Hepatocyte (in vitro differentiated cells): ENCODE data around the gene LBP. TPM values are rescaled to one million over a fixed set of nuclear protein-coding genes. Genes with fewer than 3 reads are reported as not detected.

Source experiments
- DNase-seq: peaks from one replicate; pipeline ENCODE4 v3.0.0-alpha.2; 2016; ENCODE audit warnings: low spot score
- H2AFZ ChIP-seq: fragments of 200-600 bp; sonication (generic); 2 replicates; pipeline ENCODE4 v1.6.0; 2016; ENCODE audit warnings: antibody characterized with exemption, mild to moderate bottlenecking
- H3K27ac ChIP-seq: fragments of 200-600 bp; sonication (generic); 2 replicates; pipeline ENCODE4 v1.5.1; 2016; ENCODE audit warnings: mild to moderate bottlenecking
- H3K27me3 ChIP-seq: fragments of 200-600 bp; sonication (generic); 2 replicates; pipeline ENCODE4 v1.6.1; 2016
- H3K36me3 ChIP-seq: fragments of 200-600 bp; sonication (generic); replicated peaks from 2 replicates; pipeline ENCODE4 v1.5.1; 2016; ENCODE audit warnings: low read depth; ENCODE audit not compliant: insufficient read depth
- H3K4me1 ChIP-seq: fragments of 200-600 bp; sonication (generic); 2 replicates; pipeline ENCODE4 v1.5.1; 2016; ENCODE audit warnings: mild to moderate bottlenecking, moderate library complexity; ENCODE audit not compliant: insufficient read depth
- H3K4me2 ChIP-seq: fragments of 200-600 bp; sonication (generic); 2 replicates; pipeline ENCODE4 v1.6.0; 2016
- H3K4me3 ChIP-seq: fragments of 200-600 bp; sonication (generic); 2 replicates; pipeline ENCODE4 v1.5.1; 2016; ENCODE audit warnings: mild to moderate bottlenecking
- H3K79me2 ChIP-seq: fragments of 200-600 bp; sonication (generic); 2 replicates; pipeline ENCODE4 v1.6.0; 2017; ENCODE audit warnings: mild to moderate bottlenecking
- H3K9me2 ChIP-seq: fragments of 200-600 bp; sonication (generic); replicated peaks from 2 replicates; pipeline ENCODE4 v1.6.0; 2017; ENCODE audit warnings: mild to moderate bottlenecking; ENCODE audit not compliant: insufficient read depth
- H3K9me3 ChIP-seq: fragments of 200-600 bp; sonication (generic); 2 replicates; pipeline ENCODE4 v1.5.1; 2016; ENCODE audit warnings: low read depth, mild to moderate bottlenecking
- H4K20me1 ChIP-seq: fragments of 200-600 bp; sonication (generic); 2 replicates; pipeline ENCODE4 v1.6.0; 2016; ENCODE audit warnings: mild to moderate bottlenecking; ENCODE audit not compliant: insufficient read depth, poor library complexity, severe bottlenecking
- EZH2 ChIP-seq: fragments of 200-600 bp; sonication (generic); IDR thresholded peaks from 2 replicates; pipeline ENCODE4 v1.6.1; 2016; ENCODE audit warnings: antibody characterized with exemption, mild to moderate bottlenecking, borderline replicate concordance
- EZH2phosphoT487 ChIP-seq: fragments of 200-600 bp; sonication (generic); IDR thresholded peaks from one replicate; pipeline ENCODE4 v1.6.1; 2018; ENCODE audit warnings: antibody characterized with exemption, mild to moderate bottlenecking, low read depth, moderate library complexity; ENCODE audit not compliant: unreplicated experiment, severe bottlenecking
- WGBS: methylation state at CpG from one replicate; pipeline ENCODE4 v1.1.6; 2016; ENCODE audit warnings: low lambda C conversion rate; ENCODE audit errors: missing lambda C conversion rate; 5-methylcytosine and 5-hydroxymethylcytosine counted together
- polyA plus RNA-seq: library from polyadenylated mRNA; unstranded; fragments of >200 nt; fragmentation: Nextera tagmentation; extraction: Ambion mirVana; gene quantifications from 2 replicates; pipeline ENCODE4 v1.2.1, GENCODE V29; 2016
- total RNA-seq: library from RNA; depleted of rRNA; stranded (reverse); fragments of >200 nt; gene quantifications from 2 replicates; pipeline ENCODE4 v1.2.3, GENCODE V29; 2014
- TF ChIP-seq, protein P1 (sequence below): fragments of 200-600 bp; sonication (generic); IDR thresholded peaks from 2 replicates; pipeline ENCODE4 v1.5.1; 2016; ENCODE audit warnings: antibody characterized with exemption, mild to moderate bottlenecking; ENCODE audit not compliant: poor library complexity

The LBP gene
- total and polyA plus RNA-seq, 2 experiments from 2014 or later = 57.2 to 71.5 TPM

DNA sequence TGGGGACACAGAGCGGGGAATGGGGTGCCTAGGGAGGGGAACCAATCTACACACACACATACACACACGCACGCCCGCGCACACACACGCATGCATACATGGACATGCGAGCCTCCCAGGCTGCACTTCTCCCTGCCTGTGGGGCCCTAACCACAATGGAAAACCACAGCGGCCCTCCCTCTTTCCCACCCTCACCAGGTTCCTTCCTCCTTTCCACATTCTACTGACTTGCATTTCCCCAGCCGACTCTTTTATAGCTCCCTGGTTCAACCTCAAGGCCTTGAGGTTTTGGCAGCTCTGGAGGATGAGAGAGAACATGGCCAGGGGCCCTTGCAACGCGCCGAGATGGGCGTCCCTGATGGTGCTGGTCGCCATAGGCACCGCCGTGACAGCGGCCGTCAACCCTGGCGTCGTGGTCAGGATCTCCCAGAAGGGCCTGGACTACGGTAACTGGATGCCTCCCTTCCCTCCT is 42.3 kb upstream of the LBP start, which contains the start of gene BPI:
TSS of gene BPI (plus strand) at position 249 of the 472 bp plus-strand sequence. CDS start at position 317, 68 bp downstream.
- Histone ChIP-seq H3K9me3 (no peaks in the 10 kb centered on the region), H3K79me2 (no peaks in the 10 kb centered on the region), H2AFZ (no peak within 1 kb of the TSS), H3K4me2 (no peak within 1 kb of the TSS), H3K27me3 (peaks cover 8% of the 10 kb centered on the region), H3K4me1 (peaks cover 4% of the 10 kb centered on the region), H3K4me3 (no peak within 1 kb of the TSS), H3K27ac (no peak within 1 kb of the TSS), H4K20me1 (no peaks in the 10 kb centered on the region), H3K36me3 (no peaks in the 10 kb centered on the region), H3K9me2 (no peaks in the 10 kb centered on the region)
- 86% methylated on average over 20 of the region's 21 CpGs for WGBS
- no peak for DNase-seq
- no peak for TF ChIP-seq EZH2

GRCh38 chr20:38304845-38305447 is 41.3 kb upstream of the LBP start:
- no peak overlapping the region for H3K27ac ChIP-seq
- no peaks in the 10 kb centered on the region for H3K4me1 ChIP-seq
- H3K79me2 ChIP-seq = no peaks in the 10 kb centered on the region
- WGBS = 65% methylated on average over 8 of the region's 8 CpGs
- no peak overlapping the region for H3K4me3 ChIP-seq
- H2AFZ ChIP-seq = no peak overlapping the region
- H3K4me2 ChIP-seq = no peak overlapping the region
- H3K9me3 ChIP-seq = no peaks in the 10 kb centered on the region
- peaks cover 8% of the 10 kb centered on the region for H3K27me3 ChIP-seq
- no peaks in the 10 kb centered on the region for H3K9me2 ChIP-seq
- no peak for TF ChIP-seq EZH2
- TF ChIP-seq, protein P1, sequence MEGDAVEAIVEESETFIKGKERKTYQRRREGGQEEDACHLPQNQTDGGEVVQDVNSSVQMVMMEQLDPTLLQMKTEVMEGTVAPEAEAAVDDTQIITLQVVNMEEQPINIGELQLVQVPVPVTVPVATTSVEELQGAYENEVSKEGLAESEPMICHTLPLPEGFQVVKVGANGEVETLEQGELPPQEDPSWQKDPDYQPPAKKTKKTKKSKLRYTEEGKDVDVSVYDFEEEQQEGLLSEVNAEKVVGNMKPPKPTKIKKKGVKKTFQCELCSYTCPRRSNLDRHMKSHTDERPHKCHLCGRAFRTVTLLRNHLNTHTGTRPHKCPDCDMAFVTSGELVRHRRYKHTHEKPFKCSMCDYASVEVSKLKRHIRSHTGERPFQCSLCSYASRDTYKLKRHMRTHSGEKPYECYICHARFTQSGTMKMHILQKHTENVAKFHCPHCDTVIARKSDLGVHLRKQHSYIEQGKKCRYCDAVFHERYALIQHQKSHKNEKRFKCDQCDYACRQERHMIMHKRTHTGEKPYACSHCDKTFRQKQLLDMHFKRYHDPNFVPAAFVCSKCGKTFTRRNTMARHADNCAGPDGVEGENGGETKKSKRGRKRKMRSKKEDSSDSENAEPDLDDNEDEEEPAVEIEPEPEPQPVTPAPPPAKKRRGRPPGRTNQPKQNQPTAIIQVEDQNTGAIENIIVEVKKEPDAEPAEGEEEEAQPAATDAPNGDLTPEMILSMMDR = peak; percentile 22
- DNase-seq = no peak
- H3K36me3 ChIP-seq = no peaks in the 10 kb centered on the region
- H4K20me1 ChIP-seq = no peaks in the 10 kb centered on the region

GRCh38 chr20:38305541-38305940 is 40.7 kb upstream of the LBP start:
- TF ChIP-seq EZH2 (no peak), EZH2phosphoT487 (no peak)
- TF ChIP-seq, protein P1 = no peak
- WGBS = 91% methylated on average over 4 of the region's 4 CpGs
- no peak overlapping the region for H3K4me3 ChIP-seq
- no peaks in the 10 kb centered on the region for H3K79me2 ChIP-seq
- no peak overlapping the region for H2AFZ ChIP-seq
- H3K9me3 ChIP-seq = no peaks in the 10 kb centered on the region
- H3K36me3 ChIP-seq = no peaks in the 10 kb centered on the region
- no peak overlapping the region for H3K27ac ChIP-seq
- H3K9me2 ChIP-seq = no peaks in the 10 kb centered on the region
- DNase-seq = no peak
- peaks cover 8% of the 10 kb centered on the region for H3K27me3 ChIP-seq
- no peaks in the 10 kb centered on the region for H3K4me1 ChIP-seq
- no peaks in the 10 kb centered on the region for H4K20me1 ChIP-seq
- H3K4me2 ChIP-seq = no peak overlapping the region

DNA sequence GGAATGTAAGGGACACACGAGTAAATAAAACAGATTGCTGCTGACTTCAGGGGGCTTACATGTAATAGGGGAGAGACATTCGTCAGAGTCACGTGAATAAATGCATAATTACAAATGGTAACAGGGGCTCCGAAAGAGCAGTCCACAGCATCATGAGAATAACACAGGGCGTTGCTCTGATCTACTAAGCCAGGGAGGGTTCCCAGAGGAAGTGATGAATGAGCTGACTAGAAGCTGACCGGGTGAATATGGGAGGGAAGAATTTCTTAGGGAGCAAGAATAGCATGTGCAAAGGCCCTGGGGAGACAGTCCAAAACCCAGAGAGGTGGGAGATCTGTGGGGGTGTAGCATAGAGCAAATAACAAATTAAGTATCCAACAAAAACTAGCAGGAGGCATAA is 39.9 kb upstream of the LBP start:
- WGBS = 84% methylated on average over 6 of the region's 6 CpGs
- no peak overlapping the region for H3K4me3 ChIP-seq
- TF ChIP-seq EZH2 (no peak), EZH2phosphoT487 (no peak)
- TF ChIP-seq, protein P1 = no peak

More for the DNA sequence above, 39.9 kb upstream of the LBP start:
- no peak overlapping the region for H3K27ac ChIP-seq
- H3K9me3 ChIP-seq = no peaks in the 10 kb centered on the region
- DNase-seq = no peak
- no peaks in the 10 kb centered on the region for H3K9me2 ChIP-seq
- H3K4me2 ChIP-seq = no peak overlapping the region
- H3K27me3 ChIP-seq = peaks cover 8% of the 10 kb centered on the region
- no peaks in the 10 kb centered on the region for H3K79me2 ChIP-seq
- H3K36me3 ChIP-seq = no peaks in the 10 kb centered on the region
- no peaks in the 10 kb centered on the region for H4K20me1 ChIP-seq
- no peaks in the 10 kb centered on the region for H3K4me1 ChIP-seq
- no peak overlapping the region for H2AFZ ChIP-seq
